AG09309 (cell line): Measurements from ENCODE around the gene TTC16.

Experiments
- DNase-seq: peaks from one replicate; pipeline ENCODE4 v3.0.0-alpha.2; 2010; ENCODE audit warnings: low read depth
- H3K4me3 ChIP-seq: 2 replicates; pipeline ENCODE4 v1.5.1; 2011; ENCODE audit warnings: mild to moderate bottlenecking, low read depth, low read length, moderate library complexity; ENCODE audit not compliant: control insufficient read depth
- TF ChIP-seq, protein P1 (sequence below): IDR thresholded peaks from 2 replicates; pipeline ENCODE4 v1.5.1; 2011; ENCODE audit warnings: mild to moderate bottlenecking, low read depth, low read length, inconsistent platforms; ENCODE audit not compliant: insufficient read depth, control insufficient read depth; ENCODE audit errors: missing control alignments

The TTC16 gene

DNA sequence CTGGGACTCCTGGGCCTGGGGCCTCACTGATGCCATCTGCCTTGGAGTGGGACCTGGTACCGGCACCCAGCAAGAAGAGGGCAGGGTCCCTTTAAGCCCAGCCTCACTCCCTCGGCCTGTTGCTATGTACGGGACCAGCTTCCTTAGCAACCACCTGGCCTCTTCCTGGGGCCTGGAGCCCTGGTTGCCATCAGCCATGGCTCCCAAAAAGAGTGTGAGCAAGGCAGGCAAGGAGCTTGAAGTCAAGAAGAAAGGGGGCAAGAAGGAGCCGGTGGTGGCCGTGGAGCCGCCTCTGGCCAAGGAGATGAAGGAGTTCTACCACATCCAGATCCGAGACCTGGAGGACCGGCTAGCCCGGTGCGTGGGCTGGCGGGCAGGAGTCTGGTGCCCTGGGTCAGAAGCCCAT is 9.0 kb upstream of the TTC16 start, which contains the start of gene CFAP157:
CFAP157 (plus strand) TSS at position 153 of the 406 bp plus-strand sequence; CDS start at position 197, 44 bp downstream.
- no peak for DNase-seq
- TF ChIP-seq, protein P1, sequence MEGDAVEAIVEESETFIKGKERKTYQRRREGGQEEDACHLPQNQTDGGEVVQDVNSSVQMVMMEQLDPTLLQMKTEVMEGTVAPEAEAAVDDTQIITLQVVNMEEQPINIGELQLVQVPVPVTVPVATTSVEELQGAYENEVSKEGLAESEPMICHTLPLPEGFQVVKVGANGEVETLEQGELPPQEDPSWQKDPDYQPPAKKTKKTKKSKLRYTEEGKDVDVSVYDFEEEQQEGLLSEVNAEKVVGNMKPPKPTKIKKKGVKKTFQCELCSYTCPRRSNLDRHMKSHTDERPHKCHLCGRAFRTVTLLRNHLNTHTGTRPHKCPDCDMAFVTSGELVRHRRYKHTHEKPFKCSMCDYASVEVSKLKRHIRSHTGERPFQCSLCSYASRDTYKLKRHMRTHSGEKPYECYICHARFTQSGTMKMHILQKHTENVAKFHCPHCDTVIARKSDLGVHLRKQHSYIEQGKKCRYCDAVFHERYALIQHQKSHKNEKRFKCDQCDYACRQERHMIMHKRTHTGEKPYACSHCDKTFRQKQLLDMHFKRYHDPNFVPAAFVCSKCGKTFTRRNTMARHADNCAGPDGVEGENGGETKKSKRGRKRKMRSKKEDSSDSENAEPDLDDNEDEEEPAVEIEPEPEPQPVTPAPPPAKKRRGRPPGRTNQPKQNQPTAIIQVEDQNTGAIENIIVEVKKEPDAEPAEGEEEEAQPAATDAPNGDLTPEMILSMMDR, result no peak
- H3K4me3 ChIP-seq, result no peak within 1 kb of the TSS

DNA sequence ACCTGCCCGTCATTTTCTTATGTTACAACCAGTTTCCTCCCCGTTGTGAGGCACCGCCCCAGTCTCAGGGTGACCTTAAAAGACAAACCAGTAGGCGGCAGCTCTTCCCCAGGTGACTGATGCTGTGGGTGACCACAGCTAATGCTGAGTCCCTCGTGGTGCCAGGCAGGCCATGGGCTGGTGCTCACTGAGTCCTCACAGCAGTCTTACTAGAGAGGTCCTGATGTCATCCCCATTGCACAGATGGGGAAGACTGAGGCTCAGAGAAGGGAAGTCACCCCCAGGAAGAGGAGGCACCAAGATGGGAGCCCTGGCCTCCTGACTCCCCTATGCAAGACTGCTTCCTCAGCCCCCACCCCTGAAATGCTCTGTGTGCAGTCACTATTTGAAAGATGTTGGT is 8.1 kb upstream of the TTC16 start:
- no peak for DNase-seq
- TF ChIP-seq, protein P1, result no peak
- H3K4me3 ChIP-seq, result no peak overlapping the region

DNA sequence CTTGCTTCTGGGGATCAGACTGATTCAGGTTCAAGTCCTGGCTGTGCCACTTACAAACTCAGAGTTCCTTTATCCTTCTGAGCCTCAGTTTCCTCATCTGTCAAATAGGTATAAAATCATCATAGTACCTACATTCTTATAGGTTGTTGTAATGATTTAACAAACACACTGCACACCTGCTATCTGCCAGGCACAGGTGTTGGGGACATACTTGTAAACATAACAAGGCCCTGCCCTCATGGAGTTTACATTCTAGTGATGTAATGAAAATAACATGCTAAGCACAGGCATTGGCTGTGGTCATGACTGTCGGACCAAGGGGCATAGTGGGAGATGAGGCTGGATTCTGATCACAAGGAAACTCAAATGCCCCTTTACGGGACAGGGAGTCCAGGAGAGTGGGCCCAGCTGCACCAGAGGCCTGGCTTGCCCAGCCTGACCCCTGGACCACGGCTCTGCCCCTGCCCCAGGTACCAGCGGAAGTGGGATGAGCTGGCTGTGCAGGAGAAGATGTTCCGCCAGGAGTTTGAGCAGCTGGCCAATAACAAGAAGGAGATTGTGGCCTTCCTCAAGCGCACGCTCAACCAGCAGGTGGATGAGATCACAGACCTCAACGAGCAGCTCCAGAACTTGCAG is 6.8 kb upstream of the TTC16 start:
- DNase-seq, result no peak
- TF ChIP-seq, protein P1, result no peak
- no peak overlapping the region for H3K4me3 ChIP-seq

DNA sequence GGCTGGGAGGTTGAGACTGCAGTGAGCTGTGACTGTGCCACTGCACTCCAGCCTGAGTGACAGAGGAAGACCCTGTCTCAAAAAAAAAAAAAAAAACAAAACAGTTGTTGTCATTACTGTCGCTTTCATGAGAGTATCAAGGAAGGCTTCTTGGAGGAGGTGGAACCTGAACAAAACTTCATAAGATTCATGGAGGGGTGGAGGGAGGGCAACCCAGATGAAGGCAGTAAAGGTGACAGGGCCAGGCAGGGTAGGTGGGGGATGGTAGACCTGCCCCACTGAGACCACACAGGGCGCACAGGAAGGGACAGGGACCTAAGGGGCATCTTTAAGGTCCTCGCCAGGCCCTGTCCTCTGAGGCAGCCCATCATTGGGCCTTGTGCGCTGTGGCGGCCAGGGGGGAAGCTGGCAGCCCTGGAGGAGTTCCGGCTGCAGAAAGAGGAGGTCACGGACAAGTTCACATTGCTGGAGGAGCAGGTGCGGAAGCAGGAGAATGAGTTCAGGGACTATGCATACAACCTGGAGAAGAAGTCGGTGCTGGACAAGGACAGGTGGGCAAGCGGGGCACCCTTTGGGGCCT is 5.6 kb upstream of the TTC16 start:
- no peak overlapping the region for H3K4me3 ChIP-seq
- no peak for DNase-seq
- TF ChIP-seq, protein P1, result no peak

DNA sequence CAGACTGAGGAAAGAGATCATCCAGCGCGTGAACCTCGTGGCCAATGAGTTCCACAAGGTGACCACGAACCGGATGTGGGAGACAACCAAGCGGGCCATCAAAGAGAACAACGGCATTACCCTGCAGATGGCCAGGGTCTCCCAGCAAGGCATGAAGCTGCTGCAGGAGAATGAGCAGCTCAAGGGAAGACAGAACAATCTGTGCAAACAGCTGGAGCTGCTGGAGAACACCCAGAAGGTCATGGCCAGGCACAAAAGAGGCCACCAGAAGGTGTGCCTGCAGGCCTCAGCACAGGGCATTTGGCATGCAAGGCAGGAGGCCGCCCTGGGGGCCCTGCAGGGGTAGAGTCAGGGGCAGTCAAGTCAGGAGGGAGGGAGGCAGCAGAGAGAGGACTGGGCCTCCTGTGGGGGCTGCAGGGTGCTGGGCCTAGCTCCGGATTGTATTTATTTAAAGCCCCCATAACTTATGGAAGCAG is 4.6 kb upstream of the TTC16 start:
- no peak overlapping the region for H3K4me3 ChIP-seq
- TF ChIP-seq, protein P1, result no peak
- no peak for DNase-seq

DNA sequence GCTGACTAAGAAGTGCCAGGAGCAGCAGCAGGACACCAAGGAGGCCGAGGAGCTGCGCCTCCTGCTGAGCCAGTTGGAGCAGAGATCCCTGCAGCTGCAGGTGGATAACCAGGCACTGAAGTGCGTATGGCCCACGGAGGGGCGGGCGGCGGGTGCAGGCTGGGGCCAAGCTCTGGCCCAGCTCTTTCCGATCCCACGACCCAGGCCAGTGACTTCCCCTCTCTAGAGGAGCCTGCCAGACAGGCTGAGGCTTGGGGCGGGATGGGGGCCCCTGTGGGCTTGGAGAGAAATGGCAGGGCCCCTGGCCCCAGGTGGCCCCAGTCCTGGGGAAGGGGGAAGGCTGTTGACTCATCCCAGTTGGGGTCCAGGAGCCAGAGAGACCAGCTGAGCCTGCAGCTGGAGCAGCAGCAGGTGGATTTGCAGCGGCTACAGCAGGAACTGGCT is 4.0 kb upstream of the TTC16 start:
- H3K4me3 ChIP-seq, result no peak overlapping the region
- TF ChIP-seq, protein P1, result no peak
- no peak for DNase-seq
